C4-2B (cell line): ENCODE measurements around the gene CABLES1.

Experiments
- CTCF ChIP-seq: fragments of 450-650 bp; conservative IDR thresholded peaks from 2 replicates; pipeline ENCODE4 v1.5.1; 2017; ENCODE audit warnings: mild to moderate bottlenecking
- ZFX ChIP-seq: fragments of 450-650 bp; IDR thresholded peaks from 2 replicates; pipeline ENCODE4 v1.6.1; 2017

GRCh38 chr18:23243178-23243577 lies 107.9 kb downstream of the CABLES1 start:
- TF ChIP-seq CTCF (no peak), ZFX (no peak)
